ENCODE results near the gene CDCA4.

The CDCA4 gene

DNA sequence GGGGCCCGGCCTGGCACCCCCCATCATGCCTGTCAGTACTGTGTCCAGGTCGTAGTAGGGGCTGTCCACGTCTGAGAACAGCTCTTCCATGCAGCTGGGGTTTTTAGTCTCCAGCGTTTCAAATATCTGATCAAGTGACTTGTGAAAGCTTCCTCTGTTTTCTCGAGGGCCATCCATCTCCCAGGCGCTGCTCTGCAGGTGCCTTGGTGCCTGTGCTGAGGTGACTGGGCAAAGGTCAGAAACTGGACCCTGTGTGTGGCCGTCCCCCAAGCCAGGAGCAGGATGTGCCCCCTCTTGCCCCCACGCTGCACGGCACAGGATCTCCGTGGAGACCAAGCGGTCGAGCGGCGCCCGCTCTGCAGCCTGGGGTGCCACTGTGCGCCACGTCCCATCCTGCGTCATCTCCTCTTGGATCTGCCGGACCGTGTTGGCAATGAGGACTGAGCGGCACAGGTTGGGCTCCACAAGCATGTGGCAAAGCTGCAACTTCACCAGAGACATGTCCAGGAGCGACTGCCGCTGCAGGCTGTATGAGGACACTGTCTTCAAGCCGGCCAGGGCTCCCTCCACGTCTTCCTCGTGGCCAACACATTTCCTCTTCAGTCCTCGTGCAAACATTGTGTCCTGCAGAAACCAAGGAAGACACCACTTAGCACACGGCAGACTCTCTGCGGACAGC, 9.4 kb downstream of the CDCA4 start:
- no peak for DNase-seq

DNA sequence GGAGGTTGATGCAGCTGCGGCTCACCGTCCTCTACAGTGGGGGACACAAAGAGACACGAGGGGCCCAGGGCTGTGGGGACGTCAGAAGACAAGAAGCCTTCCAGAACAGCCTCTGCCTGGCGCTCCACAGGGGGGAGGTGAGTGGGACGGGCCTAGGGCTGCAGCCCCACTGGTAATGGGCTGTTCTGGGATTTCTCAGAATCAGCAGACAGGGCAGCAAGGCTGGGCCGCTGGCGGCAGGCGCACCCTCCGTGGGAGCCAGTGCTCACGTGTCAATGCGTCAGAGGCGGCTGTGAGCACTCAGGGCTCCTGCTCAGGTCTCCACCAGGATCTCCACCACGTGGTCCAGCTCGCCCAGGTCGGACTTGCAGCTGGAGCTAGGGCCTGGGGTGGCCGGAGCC, 10.0 kb downstream of the CDCA4 start:
- no peak for DNase-seq

GRCh38 chr14:105010106-105010505, 10.8 kb downstream of the CDCA4 start:
- no peak for DNase-seq

DNA sequence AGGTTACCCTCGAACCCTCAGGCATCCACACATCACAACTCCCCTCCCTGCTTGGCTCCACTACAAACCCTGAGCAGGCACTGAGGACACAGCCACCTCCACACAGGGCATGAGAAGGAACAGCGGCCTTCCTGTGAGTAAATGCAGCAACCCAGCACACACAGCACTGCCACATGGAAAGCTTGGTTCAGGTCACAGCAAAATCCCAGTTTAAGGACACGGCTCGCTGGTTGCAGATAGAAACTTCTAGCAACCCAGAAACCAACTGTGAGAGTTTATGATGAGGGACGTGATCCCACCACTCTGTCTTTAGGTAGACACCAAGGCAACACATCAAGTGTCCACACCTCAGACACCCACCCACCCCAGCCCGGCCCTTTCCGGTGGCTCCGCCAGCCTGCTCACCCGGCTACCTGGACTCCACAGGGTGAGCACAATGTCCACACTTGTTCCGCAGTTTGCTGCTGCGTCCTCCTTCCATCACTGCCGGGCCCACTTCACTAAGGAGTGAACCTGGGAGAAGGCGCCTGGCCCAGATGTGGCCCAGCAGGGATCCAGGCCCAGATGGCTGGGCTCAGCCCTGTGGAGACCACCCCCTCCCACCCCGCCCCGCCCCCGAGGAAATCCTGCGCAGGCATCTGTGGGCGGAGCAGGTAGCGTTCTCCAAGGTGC, 13.2 kb downstream of the CDCA4 start:
- DNase-seq: no peak

DNA sequence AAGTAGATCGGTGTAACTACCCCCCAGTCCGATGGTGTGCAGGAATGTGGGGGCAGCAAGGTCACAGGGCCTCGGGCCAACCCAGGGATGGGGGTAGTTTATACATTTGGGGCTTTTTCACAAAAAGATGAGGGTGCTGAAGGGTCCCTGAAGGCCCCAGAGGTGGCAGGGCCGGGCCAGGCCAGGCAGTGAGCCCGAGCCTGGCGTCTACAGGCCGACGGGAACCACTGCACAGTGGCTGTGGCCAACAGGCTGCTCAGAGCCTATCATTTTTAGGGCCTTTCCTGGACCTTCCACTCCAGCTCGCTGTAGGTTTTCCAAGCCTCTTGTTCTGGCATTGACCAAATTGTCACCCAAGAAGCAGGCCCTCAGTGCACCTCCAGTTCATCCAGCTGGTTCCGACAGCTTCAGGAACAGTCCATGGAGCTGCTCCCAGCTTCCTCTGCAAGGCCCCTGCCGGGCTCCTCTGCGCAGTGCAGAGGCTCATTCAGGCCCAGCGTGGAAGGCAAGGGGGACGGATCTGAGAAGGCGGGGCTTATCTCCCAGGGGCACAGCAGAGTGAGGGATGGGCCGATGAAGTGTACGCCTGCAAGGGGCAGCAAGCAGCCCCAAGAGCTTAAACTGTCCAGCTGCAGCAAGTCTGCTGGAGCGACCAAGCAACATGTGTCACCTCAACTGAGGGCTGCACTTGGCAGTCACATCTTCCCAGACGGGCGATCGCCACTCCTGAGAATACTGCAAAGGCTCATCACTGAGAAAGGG, 13.9 kb downstream of the CDCA4 start:
- no peak for DNase-seq

DNA sequence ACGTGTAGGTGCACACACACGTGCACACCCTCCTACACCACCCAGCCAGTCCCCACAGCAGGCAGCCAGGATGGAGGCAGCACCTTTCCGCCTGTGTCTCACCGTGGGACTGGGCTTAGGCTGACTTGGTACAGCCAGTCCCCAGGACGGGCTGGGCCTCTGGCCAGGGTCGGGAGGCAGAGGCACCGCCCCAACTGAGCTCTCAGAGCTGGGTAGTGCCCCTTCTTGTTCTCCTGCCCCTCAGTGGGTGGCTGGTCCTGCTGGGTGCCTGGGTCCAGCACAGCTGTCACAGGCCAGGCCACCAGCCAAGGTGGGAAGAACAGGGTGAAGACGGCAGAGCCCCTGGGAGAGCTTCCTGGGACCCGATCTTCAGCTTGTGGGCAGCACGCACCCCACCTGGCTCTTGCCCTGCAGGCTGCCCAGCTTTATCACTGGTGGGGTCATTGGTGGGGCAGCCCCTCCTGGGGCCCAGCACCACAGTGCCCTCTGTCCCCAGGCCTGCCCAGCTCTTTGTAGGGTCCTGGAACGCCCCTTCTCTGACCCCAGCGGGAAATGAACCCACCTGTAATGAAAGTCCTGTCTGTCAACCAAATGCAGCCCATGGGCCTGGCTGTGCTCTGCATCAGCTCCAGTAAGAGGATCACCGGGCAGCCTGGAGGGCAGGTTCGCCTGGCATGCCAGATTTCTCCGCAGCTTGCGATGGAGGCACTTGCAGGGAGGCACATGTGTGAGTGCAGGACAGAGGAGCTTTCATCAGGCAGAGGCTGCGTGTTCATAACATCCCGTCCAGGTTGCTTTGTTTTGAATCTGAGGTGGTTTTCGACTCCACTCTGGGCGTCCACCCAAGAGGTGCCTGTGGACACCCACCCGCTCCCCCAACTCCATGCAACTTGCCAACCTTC, 14.7 kb downstream of the CDCA4 start:
- no peak for DNase-seq

GRCh38 chr14:105005329-105005928, 15.5 kb downstream of the CDCA4 start:
- DNase-seq: no peak

GRCh38 chr14:104999361-104999760, 21.5 kb downstream of the CDCA4 start:
- DNase-seq: no peak

- no peak for DNase-seq
Measured at GRCh38 chr14:104998801-104999200, 22.1 kb downstream of the CDCA4 start.

GRCh38 chr14:104996483-104996882, 24.4 kb downstream of the CDCA4 start:
- no peak for DNase-seq

GRCh38 chr14:104996032-104996431, 24.9 kb downstream of the CDCA4 start:
- DNase-seq: no peak

DNA sequence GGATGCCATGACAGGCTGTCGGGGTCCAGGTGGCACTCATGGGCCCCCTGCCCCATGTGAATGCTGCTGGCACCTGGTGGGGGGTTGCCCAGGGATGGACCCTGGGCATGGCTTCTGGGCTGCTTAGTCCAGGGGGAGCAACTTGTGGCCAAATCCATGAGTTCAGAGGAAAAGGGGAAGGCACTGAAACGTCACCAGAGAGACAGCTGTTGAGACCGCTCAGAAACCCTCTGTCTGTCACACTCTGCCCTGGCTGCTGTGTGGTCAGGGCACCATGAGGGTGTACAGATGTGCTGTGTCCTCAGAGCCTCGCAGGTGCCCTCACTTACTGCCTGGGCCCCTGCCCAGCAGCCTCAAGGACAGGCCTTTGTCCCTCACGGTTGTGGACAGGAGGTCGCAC, 25.9 kb downstream of the CDCA4 start:
- no peak for DNase-seq

GRCh38 chr14:104993808-104994591, 26.9 kb downstream of the CDCA4 start:
- DNase-seq: no peak

- no peak for DNase-seq
Measured at GRCh38 chr14:104993306-104993705, 27.6 kb downstream of the CDCA4 start.

DNA sequence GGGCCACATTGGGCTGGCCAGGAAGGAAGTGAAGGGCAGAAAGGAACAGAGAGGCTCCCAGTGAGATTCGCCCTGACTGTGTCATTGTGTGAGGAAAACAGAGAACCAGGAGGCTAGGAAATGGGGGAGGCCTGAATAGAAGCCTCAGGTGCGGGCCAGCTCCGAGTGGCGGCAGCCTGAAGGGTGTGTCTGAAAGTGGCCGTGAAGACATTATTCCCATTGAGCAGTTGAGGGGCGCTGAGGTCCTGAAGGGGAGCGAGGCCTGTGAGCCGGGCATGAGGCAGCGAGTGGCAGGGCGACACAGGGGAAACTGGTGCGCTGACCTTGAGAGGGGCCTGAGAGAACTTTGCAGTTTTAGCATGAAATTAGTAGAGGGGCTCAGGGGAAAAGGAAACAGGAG, 28.4 kb downstream of the CDCA4 start:
- no peak for DNase-seq

- no peak for DNase-seq
Measured at GRCh38 chr14:104991896-104992230, 29.0 kb downstream of the CDCA4 start.

DNA sequence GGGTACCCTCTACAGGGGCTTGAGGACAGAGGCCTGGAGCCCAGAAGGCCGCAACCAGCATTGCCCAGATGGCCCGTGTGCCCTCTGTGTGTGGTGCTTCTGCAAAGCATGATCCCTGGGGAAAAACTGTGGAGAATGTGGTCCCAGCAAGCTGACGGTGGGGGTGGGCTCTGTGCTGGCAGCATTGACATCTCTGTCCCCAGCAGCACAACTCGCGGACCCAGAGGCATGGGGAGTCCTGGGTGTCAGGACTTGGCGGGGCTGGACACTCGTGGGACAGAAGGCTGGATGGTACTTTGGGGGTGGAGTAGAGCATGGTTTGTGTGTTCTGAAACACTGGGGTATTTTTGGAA, 31.0 kb downstream of the CDCA4 start:
- DNase-seq: no peak

GRCh38 chr14:104989236-104989950, 31.5 kb downstream of the CDCA4 start:
- DNase-seq: no peak

- DNase-seq: no peak
Measured at GRCh38 chr14:104986487-104987164, 34.3 kb downstream of the CDCA4 start.

DNA sequence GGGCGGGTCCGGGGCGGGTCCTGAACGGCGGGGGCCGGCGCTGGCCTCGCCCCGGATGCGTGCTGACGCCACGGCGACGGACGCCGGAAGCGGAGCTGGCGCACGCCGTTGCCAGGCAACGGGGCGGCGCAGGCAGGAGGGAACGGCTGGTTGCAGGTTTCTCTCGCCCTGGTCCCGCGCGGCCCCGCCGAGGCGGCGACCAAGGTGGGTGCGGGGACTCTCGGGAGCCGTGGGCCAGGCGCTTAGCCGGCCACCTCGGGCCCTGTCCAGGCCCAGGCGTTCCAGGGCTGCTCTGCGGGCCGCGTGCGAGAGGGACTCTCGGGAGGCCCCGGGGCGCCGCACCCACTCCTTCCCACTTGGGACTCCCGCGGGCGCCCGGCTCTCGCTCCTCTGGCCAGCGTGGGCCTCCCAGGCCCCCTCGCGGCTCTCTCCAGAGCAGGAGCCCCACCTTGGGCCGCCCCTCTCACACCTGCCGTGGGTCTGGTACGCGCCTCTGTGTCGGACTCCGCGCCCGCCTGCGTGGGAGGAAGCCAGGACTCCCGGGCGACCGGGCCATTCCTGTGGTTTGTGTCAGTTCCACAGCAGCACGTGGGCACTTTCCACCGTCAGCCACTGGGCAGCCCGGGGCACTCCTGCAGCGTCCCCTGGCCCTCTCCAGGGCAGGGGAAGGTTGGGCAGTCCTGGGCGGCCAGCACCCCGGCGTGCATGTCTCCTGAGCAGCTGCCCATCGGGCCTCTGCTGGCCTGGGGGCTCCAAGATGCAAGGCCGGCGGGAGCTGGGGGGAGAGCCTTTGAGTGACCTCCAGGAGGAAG, 35.0 kb downstream of the CDCA4 start, which contains the start of gene CLBA1:
Gene CLBA1, plus strand, starts transcription at position 114 of the 812 bp plus-strand sequence. Its CDS starts 644 bp downstream, at position 758.
- peak; percentile 85 to 90 for DNase-seq
